Testis (tissue), 3 donors: ENCODE measurements around the gene MACROH2A1. TPM values are rescaled to one million over a fixed set of nuclear protein-coding genes. Genes with fewer than 3 reads are reported as not detected.
A peak's percentile ranks its signal among the peaks of the same experiment; 100 is the strongest.

Experiments used
- DNase-seq: peaks from one replicate; pipeline ENCODE4 v3.0.0-alpha.2; 2019
- H3K27ac ChIP-seq, 2 donors: fragments of 200-600 bp; sonication (generic); one replicate each; pipeline ENCODE4 v1.5.1; 2019
- H3K27me3 ChIP-seq: fragments of 200-600 bp; sonication (generic); one replicate; pipeline ENCODE4 v1.5.1; 2019
- H3K36me3 ChIP-seq: fragments of 200-600 bp; sonication (generic); one replicate; pipeline ENCODE4 v1.5.1; 2017; ENCODE audit warnings: low read depth; ENCODE audit errors: missing control alignments
- H3K4me1 ChIP-seq: fragments of 200-600 bp; sonication (generic); one replicate; pipeline ENCODE4 v1.5.1; 2019
- H3K4me3 ChIP-seq, 2 donors: fragments of 200-600 bp; sonication (generic); one replicate each; pipeline ENCODE4 v1.5.1; 2017 to 2019
- H3K9me3 ChIP-seq: fragments of 200-600 bp; sonication (generic); one replicate; pipeline ENCODE4 v1.5.1; 2017
- CTCF ChIP-seq, 3 experiments: fragments of 450-650 bp in 2 of 3; fragments of 200-600 bp in 1 of 3; sonication (generic) in 1 of 3; IDR thresholded peaks; one replicate each; pipeline ENCODE4 v1.5.1; 2016 to 2019; ENCODE audit warnings: antibody characterized with exemption in 3 of 3, mild to moderate bottlenecking in 2 of 3, moderate library complexity in 1 of 3
- POLR2A ChIP-seq: fragments of 450-650 bp; IDR thresholded peaks from one replicate; pipeline ENCODE4 v1.6.1; 2017; ENCODE audit warnings: antibody characterized with exemption, mild to moderate bottlenecking, moderate library complexity
- WGBS, 2 donors: methylation state at CpG; one replicate each; pipeline ENCODE4 v1.1.5; 2018; 5-methylcytosine and 5-hydroxymethylcytosine counted together
- intact Hi-C: fragments of 100-400 bp; cut with DNase I; formaldehyde crosslinking; loops from one replicate; pipeline ENCODE4 v1.15.1; 2023; ENCODE audit warnings: low total_unique reads
- polyA plus RNA-seq: library from polyadenylated mRNA; stranded (reverse); fragments of 350-450 nt; fragmentation: Illumina TruSeq; extraction: RNeasy Lipid Tissue Mini Kit (QIAGEN cat#74804); gene quantifications from one replicate; pipeline ENCODE4 v1.2.3, GENCODE V29; 2014; ENCODE audit warnings: low read depth, low replicate concordance; ENCODE audit not compliant: insufficient read depth
- total RNA-seq, 2 donors: library from RNA; depleted of rRNA; stranded (reverse); fragments of >200 nt; gene quantifications; one replicate each; pipeline ENCODE4 v1.2.3, GENCODE V29; 2016

The MACROH2A1 gene
- total and polyA plus RNA-seq, 3 donors from 2014 or later = 92.9 to 191 (median 178) TPM

- Histone ChIP-seq H3K36me3 (no peaks in the 10 kb centered on the region), H3K4me3 (no peak overlapping the region), H3K27me3 (no peaks in the 10 kb centered on the region), H3K27ac (peak overlapping the region in 1 of 2 donors; percentile 18), H3K4me1 (peaks cover 29% of the 10 kb centered on the region), H3K9me3 (no peaks in the 10 kb centered on the region)
- TF ChIP-seq POLR2A (no peak), CTCF (IDR thresholded peaks at IDR 0.05) (no peak)
- 93 to 100% methylated on average over 1 of the region's 1 CpG for WGBS, 2 donors
- no peak for DNase-seq
- intact Hi-C loops = no loop called here
Measured at GRCh38 chr5:135393229-135393628, 5.8 kb downstream of the MACROH2A1 start.

- Histone ChIP-seq H3K4me1 (peaks cover 23% of the 10 kb centered on the region), H3K36me3 (no peaks in the 10 kb centered on the region), H3K27me3 (no peaks in the 10 kb centered on the region), H3K27ac (no peak overlapping the region), H3K9me3 (no peaks in the 10 kb centered on the region), H3K4me3 (no peak overlapping the region)
- DNase-seq = no peak
- intact Hi-C loops = no loop called here
- TF ChIP-seq CTCF (IDR thresholded peaks at IDR 0.05) (no peak), POLR2A (no peak)
- 84 to 96% methylated on average over 2 of the region's 2 CpGs for WGBS, 2 donors
Measured at GRCh38 chr5:135392256-135392655, 6.8 kb downstream of the MACROH2A1 start.

GRCh38 chr5:135391869-135392255 lies 7.2 kb downstream of the MACROH2A1 start:
- Histone ChIP-seq H3K27me3 (no peaks in the 10 kb centered on the region), H3K4me1 (peaks cover 19% of the 10 kb centered on the region), H3K36me3 (no peaks in the 10 kb centered on the region), H3K9me3 (no peaks in the 10 kb centered on the region), H3K4me3 (no peak overlapping the region), H3K27ac (no peak overlapping the region)
- intact Hi-C loops = no loop called here
- 84 to 96% methylated on average over 2 of the region's 2 CpGs for WGBS, 2 donors
- TF ChIP-seq CTCF (IDR thresholded peaks at IDR 0.05) (no peak), POLR2A (no peak)
- DNase-seq = no peak

GRCh38 chr5:135391116-135391868 lies 7.7 kb downstream of the MACROH2A1 start:
- Histone ChIP-seq H3K4me1 (peaks cover 13% of the 10 kb centered on the region), H3K27me3 (no peaks in the 10 kb centered on the region), H3K36me3 (no peaks in the 10 kb centered on the region), H3K4me3 (no peak overlapping the region), H3K27ac (no peak overlapping the region), H3K9me3 (no peaks in the 10 kb centered on the region)
- TF ChIP-seq CTCF (IDR thresholded peaks at IDR 0.05) (no peak), POLR2A (no peak)
- intact Hi-C loops = no loop called here
- no peak for DNase-seq
- WGBS, 2 donors = 87 to 88% methylated on average over 6 of the region's 6 CpGs
